Globus pallidus (tissue), 1 donor: ENCODE measurements around the gene FAM114A1.

Experiments
- DNase-seq: peaks from one replicate; pipeline ENCODE4 v3.0.0-alpha.2; 2015; ENCODE audit warnings: low spot score

The FAM114A1 gene

GRCh38 chr4:38867478-38868058 lies at the start of gene FAM114A1:
Gene FAM114A1 (plus strand): TSS chr4:38867806. CDS start chr4:38878079, 10,273 bp downstream.
- DNase-seq: peak; percentile 83

GRCh38 chr4:38818441-38818976 lies 49.1 kb upstream of the FAM114A1 start:
- no peak for DNase-seq

- no peak for DNase-seq
Observed at GRCh38 chr4:38819569-38819968, 48.0 kb upstream of the FAM114A1 start.

GRCh38 chr4:38820329-38821061 lies 47.1 kb upstream of the FAM114A1 start:
- no peak for DNase-seq

- DNase-seq: no peak
Observed at GRCh38 chr4:38821739-38822138, 45.9 kb upstream of the FAM114A1 start.

- DNase-seq: no peak
Observed at GRCh38 chr4:38822748-38823303, 44.8 kb upstream of the FAM114A1 start.

GRCh38 chr4:38823766-38824165 lies 43.8 kb upstream of the FAM114A1 start:
- DNase-seq: no peak

GRCh38 chr4:38829237-38829636 lies 38.4 kb upstream of the FAM114A1 start:
- no peak for DNase-seq

- no peak for DNase-seq
Observed at GRCh38 chr4:38831653-38832052, 36.0 kb upstream of the FAM114A1 start.

GRCh38 chr4:38832206-38832605 lies 35.4 kb upstream of the FAM114A1 start:
- DNase-seq: no peak

GRCh38 chr4:38832624-38833528 lies 34.7 kb upstream of the FAM114A1 start:
- no peak for DNase-seq

- DNase-seq: no peak
Observed at GRCh38 chr4:38834570-38834969, 33.0 kb upstream of the FAM114A1 start.

GRCh38 chr4:38837334-38837733 lies 30.3 kb upstream of the FAM114A1 start:
- DNase-seq: no peak

GRCh38 chr4:38837849-38838248 lies 29.8 kb upstream of the FAM114A1 start:
- no peak for DNase-seq

- no peak for DNase-seq
Observed at GRCh38 chr4:38842994-38843393, 24.6 kb upstream of the FAM114A1 start.

GRCh38 chr4:38846015-38846414 lies 21.6 kb upstream of the FAM114A1 start:
- no peak for DNase-seq

GRCh38 chr4:38855466-38855865 lies 12.1 kb upstream of the FAM114A1 start:
- no peak for DNase-seq

- DNase-seq: peak; percentile 20
Observed at GRCh38 chr4:38856046-38856445, 11.6 kb upstream of the FAM114A1 start.

GRCh38 chr4:38856524-38857337 lies 10.9 kb upstream of the FAM114A1 start, which contains the start of gene TLR6:
Gene TLR6 (minus strand): TSS chr4:38856817. CDS start chr4:38829473, 27,344 bp downstream.
- DNase-seq: peak; percentile 69

- DNase-seq: peak; percentile 68
Observed at GRCh38 chr4:38857354-38858096, 10.1 kb upstream of the FAM114A1 start.

GRCh38 chr4:38858097-38858420 lies 9.5 kb upstream of the FAM114A1 start:
- DNase-seq: no peak
